Immature natural killer cell (primary cell): Measurements from ENCODE around the gene TEKT4. TPM values are rescaled to one million over a fixed set of nuclear protein-coding genes. Genes with fewer than 3 reads are reported as not detected.
"Not testable (repeated sequence)": the region's sequence is repeated elsewhere in the genome, so short reads cannot be mapped to it uniquely, and the experiment has no call there.

Experiments
- DNase-seq, 3 donors: peaks; one replicate each; pipeline ENCODE4 v3.0.0; 2022; ENCODE audit warnings: mixed read lengths in 1 of 3
- H3K27ac Mint-ChIP-seq, 6 donors: one replicate each; pipeline ENCODE4 v1.8.0; 2020; ENCODE audit warnings: mixed read lengths in 6 of 6, mild to moderate bottlenecking in 5 of 6, inconsistent platforms in 4 of 6, moderate library complexity in 3 of 6
- H3K27me3 Mint-ChIP-seq, 3 donors: one replicate each; pipeline ENCODE4 v1.8.0; 2020 to 2021; ENCODE audit warnings: low read depth in 3 of 3, mild to moderate bottlenecking in 3 of 3, mixed read lengths in 3 of 3, moderate library complexity in 3 of 3, inconsistent platforms in 1 of 3
- H3K36me3 Mint-ChIP-seq, 3 donors: one replicate each; pipeline ENCODE4 v1.8.0; 2020; ENCODE audit warnings: mixed read lengths in 3 of 3, inconsistent platforms in 2 of 3, mild to moderate bottlenecking in 2 of 3
- H3K4me1 Mint-ChIP-seq, 2 donors: one replicate each; pipeline ENCODE4 v1.8.0; 2020; ENCODE audit warnings: inconsistent platforms in 2 of 2, mild to moderate bottlenecking in 2 of 2, mixed read lengths in 2 of 2, moderate library complexity in 1 of 2
- H3K4me3 Mint-ChIP-seq, 5 donors: one replicate each; pipeline ENCODE4 v1.8.0; 2020; ENCODE audit warnings: mild to moderate bottlenecking in 5 of 5, mixed read lengths in 5 of 5, inconsistent platforms in 3 of 5, moderate library complexity in 3 of 5
- H3K9me3 Mint-ChIP-seq, 6 donors: one replicate each; pipeline ENCODE4 v1.8.0; 2020; ENCODE audit warnings: mild to moderate bottlenecking in 6 of 6, mixed read lengths in 6 of 6, inconsistent platforms in 4 of 6, moderate library complexity in 3 of 6
- polyA plus RNA-seq, 3 donors: library from polyadenylated mRNA; unstranded; fragments of 300-500 nt; fragmentation: Illumina TruSeq; gene quantifications; one replicate each; pipeline ENCODE4 v1.2.3, GENCODE V29; 2021

The TEKT4 gene
- not detected for polyA plus RNA-seq

GRCh38 chr2:94871226-94872087, at the start of gene TEKT4:
Gene TEKT4 (plus strand): TSS chr2:94871430. CDS start chr2:94871580, 150 bp downstream.
- H3K4me3 Mint-ChIP-seq, result no peak within 1 kb of the TSS
- no peak within 1 kb of the TSS for H3K27ac Mint-ChIP-seq

GRCh38 chr2:94839224-94839623, 32.0 kb upstream of the TEKT4 start:
- H3K9me3 Mint-ChIP-seq, H3K27ac Mint-ChIP-seq, H3K4me1 Mint-ChIP-seq, H3K27me3 Mint-ChIP-seq, H3K36me3 Mint-ChIP-seq, DNase-seq, H3K4me3 Mint-ChIP-seq: not testable (repeated sequence)

More at GRCh38 chr2:94871226-94872087, at the start of gene TEKT4:
- peaks cover 0 to 6% (median 1%) of the 10 kb centered on the region in 3 donors for H3K27me3 Mint-ChIP-seq
- H3K4me1 Mint-ChIP-seq, result no peaks in the 10 kb centered on the region
- no peaks in the 10 kb centered on the region for H3K9me3 Mint-ChIP-seq
- no peaks in the 10 kb centered on the region for H3K36me3 Mint-ChIP-seq
- no peak for DNase-seq

GRCh38 chr2:94856856-94857255, 14.4 kb upstream of the TEKT4 start:
- H3K27ac Mint-ChIP-seq, H3K4me1 Mint-ChIP-seq, H3K4me3 Mint-ChIP-seq, H3K27me3 Mint-ChIP-seq, H3K9me3 Mint-ChIP-seq, DNase-seq, H3K36me3 Mint-ChIP-seq: not testable (repeated sequence)

- H3K36me3 Mint-ChIP-seq, H3K9me3 Mint-ChIP-seq, H3K4me1 Mint-ChIP-seq, H3K27ac Mint-ChIP-seq, DNase-seq, H3K4me3 Mint-ChIP-seq, H3K27me3 Mint-ChIP-seq: not testable (repeated sequence)
These were observed 13.7 kb upstream of the TEKT4 start for GRCh38 chr2:94857367-94858162.

- DNase-seq, H3K4me1 Mint-ChIP-seq, H3K9me3 Mint-ChIP-seq, H3K27me3 Mint-ChIP-seq, H3K27ac Mint-ChIP-seq, H3K36me3 Mint-ChIP-seq, H3K4me3 Mint-ChIP-seq: not testable (repeated sequence)
These were observed 12.9 kb upstream of the TEKT4 start for GRCh38 chr2:94858163-94858888.

GRCh38 chr2:94861308-94862152, 9.7 kb upstream of the TEKT4 start:
- H3K4me3 Mint-ChIP-seq, result no peak overlapping the region
- H3K36me3 Mint-ChIP-seq, result peaks cover 0 to 4% (median 0%) of the 10 kb centered on the region in 3 donors
- H3K9me3 Mint-ChIP-seq, result peaks cover 0 to 3% (median 0%) of the 10 kb centered on the region in 6 donors
- no peak for DNase-seq
- H3K4me1 Mint-ChIP-seq, result no peaks in the 10 kb centered on the region
- peaks cover 4 to 9% (median 8%) of the 10 kb centered on the region in 3 donors for H3K27me3 Mint-ChIP-seq
- no peak overlapping the region for H3K27ac Mint-ChIP-seq

- not testable (repeated sequence) for DNase-seq, H3K4me3 Mint-ChIP-seq, H3K4me1 Mint-ChIP-seq, H3K27ac Mint-ChIP-seq, H3K27me3 Mint-ChIP-seq, H3K9me3 Mint-ChIP-seq, H3K36me3 Mint-ChIP-seq
These were observed 8.3 kb upstream of the TEKT4 start for GRCh38 chr2:94862903-94863302.

GRCh38 chr2:94869131-94869530, 2.1 kb upstream of the TEKT4 start:
- Mint-ChIP-seq H3K9me3 (no peaks in the 10 kb centered on the region), H3K4me3 (no peak overlapping the region), H3K27ac (no peak overlapping the region), H3K36me3 (no peaks in the 10 kb centered on the region), H3K4me1 (no peaks in the 10 kb centered on the region), H3K27me3 (peaks cover 0 to 8% (median 1%) of the 10 kb centered on the region in 3 donors)
- no peak for DNase-seq

GRCh38 chr2:94869552-94870439, 1.4 kb upstream of the TEKT4 start:
- no peaks in the 10 kb centered on the region for H3K4me1 Mint-ChIP-seq
- no peaks in the 10 kb centered on the region for H3K36me3 Mint-ChIP-seq

GRCh38 chr2:94870440-94871225, 597 bp upstream of the TEKT4 start:
- H3K9me3 Mint-ChIP-seq, result no peaks in the 10 kb centered on the region
- peaks cover 0 to 8% (median 1%) of the 10 kb centered on the region in 3 donors for H3K27me3 Mint-ChIP-seq
- H3K4me3 Mint-ChIP-seq, result no peak overlapping the region

More at GRCh38 chr2:94869552-94870439, 1.4 kb upstream of the TEKT4 start:
- H3K9me3 Mint-ChIP-seq, result no peaks in the 10 kb centered on the region
- no peak overlapping the region for H3K4me3 Mint-ChIP-seq
- H3K27me3 Mint-ChIP-seq, result peaks cover 0 to 8% (median 1%) of the 10 kb centered on the region in 3 donors
- H3K27ac Mint-ChIP-seq, result no peak overlapping the region
- DNase-seq, result no peak

GRCh38 chr2:94872088-94872618, 923 bp downstream of the TEKT4 start:
- DNase-seq, result no peak
- Mint-ChIP-seq H3K4me1 (no peaks in the 10 kb centered on the region), H3K4me3 (no peak overlapping the region), H3K27ac (no peak overlapping the region), H3K9me3 (no peaks in the 10 kb centered on the region), H3K27me3 (peaks cover 0 to 6% (median 1%) of the 10 kb centered on the region in 3 donors), H3K36me3 (no peaks in the 10 kb centered on the region)

More at GRCh38 chr2:94870440-94871225, 597 bp upstream of the TEKT4 start:
- Mint-ChIP-seq H3K27ac (no peak overlapping the region), H3K4me1 (no peaks in the 10 kb centered on the region), H3K36me3 (no peaks in the 10 kb centered on the region)
- no peak for DNase-seq
